ENCODE data around the gene MDFI. TPM values are rescaled to one million over a fixed set of nuclear protein-coding genes. Genes with fewer than 3 reads are reported as not detected.

The MDFI gene
- total RNA-seq, 1 experiment from 2014 or later, result not detected

DNA sequence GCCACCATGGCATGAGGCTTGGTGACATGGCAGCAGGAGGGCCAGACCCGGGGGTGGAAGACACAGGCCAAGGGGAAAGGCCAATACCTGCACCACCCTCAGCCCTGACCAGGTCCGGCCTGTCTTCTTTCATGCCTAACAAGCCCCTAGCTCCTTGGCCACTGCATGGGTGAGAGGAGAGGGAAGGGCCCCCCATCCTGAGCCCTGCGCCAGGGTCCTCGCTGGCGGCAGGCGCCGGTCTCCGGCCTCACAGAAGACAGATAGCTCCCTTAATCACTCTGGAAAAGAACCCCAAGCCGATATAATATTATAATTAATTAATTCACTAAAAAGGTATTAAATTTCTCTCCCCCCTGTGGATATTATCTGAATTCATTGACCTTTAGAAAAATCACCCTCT, 41.4 kb downstream of the MDFI start:
- Histone ChIP-seq H3K4me1 (peaks cover 7% of the 10 kb centered on the region; the same call in 1 of the 2 replicates), H3K36me3 (ENCODE audit: control insufficient read depth, insufficient read depth, low read length) (no peaks in the 10 kb centered on the region), H3K27me3 (replicated peaks; ENCODE audit: control insufficient read depth, insufficient read depth, low read length) (no peaks in the 10 kb centered on the region), H3K9me3 (no peaks in the 10 kb centered on the region), H3K4me3 (ENCODE audit: low read depth, low read length) (no peak overlapping the region)
- no peak overlapping the region for H3K4me3 Mint-ChIP-seq (ENCODE audit: unreplicated experiment)
- DNase-seq, result no peak
- no peak overlapping the region for H3K27ac Mint-ChIP-seq (ENCODE audit: unreplicated experiment)
- POLR2A ChIA-PET, result no interaction called here
- H3K36me3 Mint-ChIP-seq (ENCODE audit: insufficient read depth, unreplicated experiment), result no peaks in the 10 kb centered on the region
- no peaks in the 10 kb centered on the region for H3K4me1 Mint-ChIP-seq (ENCODE audit: low read depth, unreplicated experiment)
- intact Hi-C loops (cut with micrococcal nuclease; ENCODE audit: unreplicated experiment), result loop anchor here (5.0 kb wide), 1 partner anchor 37 kb away; no protein-coding TSS in a partner anchor
- CTCF ChIA-PET, result interaction anchor here (1.4 to 2.2 kb wide), 2 partner anchors 77 to 312 kb away, joined by 6 to 9 read pairs; no protein-coding TSS in a partner anchor
- BruUV-seq (replicated peaks), result no TSS peak
- H3K27me3 Mint-ChIP-seq (ENCODE audit: insufficient read depth, unreplicated experiment), result no peaks in the 10 kb centered on the region
- no peaks in the 10 kb centered on the region for H3K9me3 Mint-ChIP-seq (ENCODE audit: unreplicated experiment)
- TF ChIP-seq, protein P1, sequence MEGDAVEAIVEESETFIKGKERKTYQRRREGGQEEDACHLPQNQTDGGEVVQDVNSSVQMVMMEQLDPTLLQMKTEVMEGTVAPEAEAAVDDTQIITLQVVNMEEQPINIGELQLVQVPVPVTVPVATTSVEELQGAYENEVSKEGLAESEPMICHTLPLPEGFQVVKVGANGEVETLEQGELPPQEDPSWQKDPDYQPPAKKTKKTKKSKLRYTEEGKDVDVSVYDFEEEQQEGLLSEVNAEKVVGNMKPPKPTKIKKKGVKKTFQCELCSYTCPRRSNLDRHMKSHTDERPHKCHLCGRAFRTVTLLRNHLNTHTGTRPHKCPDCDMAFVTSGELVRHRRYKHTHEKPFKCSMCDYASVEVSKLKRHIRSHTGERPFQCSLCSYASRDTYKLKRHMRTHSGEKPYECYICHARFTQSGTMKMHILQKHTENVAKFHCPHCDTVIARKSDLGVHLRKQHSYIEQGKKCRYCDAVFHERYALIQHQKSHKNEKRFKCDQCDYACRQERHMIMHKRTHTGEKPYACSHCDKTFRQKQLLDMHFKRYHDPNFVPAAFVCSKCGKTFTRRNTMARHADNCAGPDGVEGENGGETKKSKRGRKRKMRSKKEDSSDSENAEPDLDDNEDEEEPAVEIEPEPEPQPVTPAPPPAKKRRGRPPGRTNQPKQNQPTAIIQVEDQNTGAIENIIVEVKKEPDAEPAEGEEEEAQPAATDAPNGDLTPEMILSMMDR (IDR thresholded peaks at IDR 0.05; ENCODE audit: insufficient read depth in 1 of 2, low read depth in 1 of 2, low read length in 1 of 2, severe bottlenecking in 1 of 2, unreplicated experiment in 1 of 2), result no peak

DNA sequence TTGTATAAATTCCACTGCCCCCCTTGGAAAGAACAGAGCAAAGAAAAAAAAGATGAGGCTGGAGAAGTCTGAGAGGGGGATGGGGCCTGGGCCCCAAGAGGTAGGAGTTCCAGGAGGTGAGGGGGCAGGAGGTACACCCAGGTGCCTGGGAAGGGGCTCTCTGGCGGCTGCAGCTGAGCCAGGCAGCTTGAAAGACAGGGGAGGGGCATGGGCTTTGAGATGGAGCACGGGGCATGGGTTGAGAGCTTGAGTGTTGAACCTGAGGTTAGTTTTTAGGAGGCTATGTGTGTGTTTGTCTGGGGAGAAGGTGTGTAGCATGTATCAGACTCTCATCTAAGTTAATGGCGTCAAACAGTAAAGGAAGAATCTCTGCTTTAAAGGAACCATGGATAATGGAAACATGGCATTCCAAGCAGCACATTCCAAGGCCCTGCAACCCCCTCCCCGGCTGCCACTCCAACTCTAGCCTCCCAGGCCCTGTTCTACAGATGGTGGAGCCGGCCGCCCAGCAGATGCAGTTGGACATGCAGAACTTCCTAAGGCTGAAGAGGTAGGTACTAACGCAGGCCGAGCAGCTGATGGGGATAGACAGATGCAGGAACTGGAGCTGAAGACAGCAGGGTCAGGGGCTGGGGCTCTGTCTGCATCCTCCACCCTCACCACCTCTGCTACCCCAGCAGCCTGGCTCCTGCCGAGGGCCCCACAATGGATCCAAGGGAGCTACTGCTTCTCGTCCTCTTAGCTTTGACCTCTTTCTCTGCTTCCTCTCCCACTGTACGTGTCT, 42.1 kb downstream of the MDFI start:
- no peaks in the 10 kb centered on the region for H3K36me3 ChIP-seq (ENCODE audit: control insufficient read depth, insufficient read depth, low read length)
- intact Hi-C loops (cut with micrococcal nuclease; ENCODE audit: unreplicated experiment), result loop anchor here (5.0 kb wide), 1 partner anchor 38 kb away; no protein-coding TSS in a partner anchor
- no peak overlapping the region for H3K4me3 Mint-ChIP-seq (ENCODE audit: unreplicated experiment)
- H3K4me1 ChIP-seq, result peaks cover 7% of the 10 kb centered on the region; the same call in 1 of the 2 replicates
- TF ChIP-seq, protein P1 (IDR thresholded peaks at IDR 0.05; ENCODE audit: insufficient read depth in 1 of 2, low read depth in 1 of 2, low read length in 1 of 2, severe bottlenecking in 1 of 2, unreplicated experiment in 1 of 2), result no peak
- H3K4me3 ChIP-seq (ENCODE audit: low read depth, low read length), result no peak overlapping the region
- H3K4me1 Mint-ChIP-seq (ENCODE audit: low read depth, unreplicated experiment), result no peaks in the 10 kb centered on the region
- H3K27me3 Mint-ChIP-seq (ENCODE audit: insufficient read depth, unreplicated experiment), result no peaks in the 10 kb centered on the region
- no peak overlapping the region for H3K27ac Mint-ChIP-seq (ENCODE audit: unreplicated experiment)
- CTCF ChIA-PET, result interaction anchor here (0.7 to 2.2 kb wide), 4 partner anchors 13 to 313 kb away, joined by 3 to 9 read pairs (median 4); no protein-coding TSS in a partner anchor
- peak in 1 of 2 experiments; percentile 24 for DNase-seq
- POLR2A ChIA-PET, result no interaction called here
- no peaks in the 10 kb centered on the region for H3K36me3 Mint-ChIP-seq (ENCODE audit: insufficient read depth, unreplicated experiment)
- no peaks in the 10 kb centered on the region for H3K9me3 Mint-ChIP-seq (ENCODE audit: unreplicated experiment)
- no TSS peak for BruUV-seq (replicated peaks)
- H3K27me3 ChIP-seq (replicated peaks; ENCODE audit: control insufficient read depth, insufficient read depth, low read length), result no peaks in the 10 kb centered on the region
- no peaks in the 10 kb centered on the region for H3K9me3 ChIP-seq

DNA sequence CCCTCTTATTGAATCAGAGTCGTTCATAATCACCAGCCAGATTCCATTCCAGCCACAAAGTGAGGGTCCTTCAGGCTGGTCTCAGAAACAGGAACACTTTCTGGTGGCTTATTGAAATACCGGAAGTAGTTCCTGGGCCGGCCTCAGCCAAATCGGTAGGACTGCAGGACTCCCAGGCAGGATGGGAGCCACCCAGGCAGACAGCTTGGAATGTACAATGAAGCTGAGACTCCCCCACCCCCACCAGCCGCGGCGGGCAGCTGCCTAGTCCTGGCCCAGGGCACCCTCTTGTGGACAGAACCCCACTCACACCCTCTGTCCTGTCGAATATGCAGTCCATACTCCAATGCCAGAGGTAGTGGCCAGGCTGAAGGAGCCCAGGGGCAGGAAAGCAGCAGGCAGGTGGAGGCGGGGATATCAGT, 43.8 kb downstream of the MDFI start:
- no peaks in the 10 kb centered on the region for H3K36me3 Mint-ChIP-seq (ENCODE audit: insufficient read depth, unreplicated experiment)
- TF ChIP-seq, protein P1 (IDR thresholded peaks at IDR 0.05; ENCODE audit: insufficient read depth in 1 of 2, low read depth in 1 of 2, low read length in 1 of 2, severe bottlenecking in 1 of 2, unreplicated experiment in 1 of 2), result peak; percentile 88 to 89
- POLR2A ChIA-PET, result interaction anchor here (0.6 kb wide), 1 partner anchor 73 kb away, joined by 4 read pairs; no protein-coding TSS in a partner anchor
- intact Hi-C loops (cut with micrococcal nuclease; ENCODE audit: unreplicated experiment), result loop anchor here (1.0 to 5.0 kb wide), 5 partner anchors 40 to 315 kb away; no protein-coding TSS in a partner anchor
- no peaks in the 10 kb centered on the region for H3K4me1 Mint-ChIP-seq (ENCODE audit: low read depth, unreplicated experiment)
- H3K27ac Mint-ChIP-seq (ENCODE audit: unreplicated experiment), result no peak overlapping the region
- Histone ChIP-seq H3K4me3 (ENCODE audit: low read depth, low read length) (no peak overlapping the region), H3K9me3 (no peaks in the 10 kb centered on the region), H3K4me1 (peaks cover 7% of the 10 kb centered on the region; the same call in 1 of the 2 replicates), H3K27me3 (replicated peaks; ENCODE audit: control insufficient read depth, insufficient read depth, low read length) (no peaks in the 10 kb centered on the region), H3K36me3 (ENCODE audit: control insufficient read depth, insufficient read depth, low read length) (no peaks in the 10 kb centered on the region)
- no peak overlapping the region for H3K4me3 Mint-ChIP-seq (ENCODE audit: unreplicated experiment)
- BruUV-seq (replicated peaks), result no TSS peak
- no peaks in the 10 kb centered on the region for H3K9me3 Mint-ChIP-seq (ENCODE audit: unreplicated experiment)
- peak; percentile 94 to 96 for DNase-seq
- H3K27me3 Mint-ChIP-seq (ENCODE audit: insufficient read depth, unreplicated experiment), result no peaks in the 10 kb centered on the region
- CTCF ChIA-PET, result interaction anchor here (0.6 to 1.9 kb wide), 18 partner anchors 10 to 795 kb away, joined by 3 to 45 read pairs (median 5); no protein-coding TSS in a partner anchor
